ENCODE results near the gene RAE1.

Gene RAE1

DNA sequence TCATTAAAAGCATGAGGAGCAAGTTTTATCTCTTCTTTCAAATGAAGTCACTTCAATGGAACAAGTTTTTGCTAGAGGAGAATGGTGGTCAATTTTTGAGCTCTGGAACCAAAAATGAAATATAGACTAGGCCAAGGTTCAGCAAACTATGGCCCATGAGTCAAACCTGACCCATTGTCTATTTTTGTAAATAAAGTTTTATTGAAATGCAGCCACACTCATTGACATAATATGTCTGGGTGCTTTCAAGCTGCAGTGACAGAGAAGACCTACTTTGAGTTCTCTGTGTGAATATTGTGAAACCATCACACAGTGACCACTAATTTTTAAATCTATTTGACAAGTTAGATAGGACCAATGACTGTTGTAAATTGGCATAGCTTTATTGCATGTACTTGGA is 13.4 kb downstream of the RAE1 start:
- Histone ChIP-seq H3K79me2 (ENCODE audit: insufficient read depth, low read length) (peaks cover 4% of the 10 kb centered on the region; the same call in 1 of the 2 replicates), H3K9me3 (ENCODE audit: insufficient read depth, low read depth, low read length) (no peaks in the 10 kb centered on the region), H3K9me2 (replicated peaks; ENCODE audit: low read depth, low read length) (no peaks in the 10 kb centered on the region), H3K4me3 (ENCODE audit: low read length, poor library complexity, severe bottlenecking) (no peak overlapping the region), H3K4me1 (ENCODE audit: insufficient read depth, low read length, poor library complexity, severe bottlenecking) (no peaks in the 10 kb centered on the region), H3K36me3 (ENCODE audit: insufficient read depth, low read length) (peaks cover 70% of the 10 kb centered on the region), H3K4me2 (ENCODE audit: low read depth, low read length, poor library complexity, severe bottlenecking) (no peak overlapping the region), H2AFZ (ENCODE audit: low read length) (no peak overlapping the region), H4K20me1 (ENCODE audit: insufficient read depth, low read length, poor library complexity, severe bottlenecking) (no peaks in the 10 kb centered on the region), H3K27me3 (ENCODE audit: insufficient read depth, low read length, poor library complexity, severe bottlenecking) (no peaks in the 10 kb centered on the region), H3F3A (ENCODE audit: low read depth) (no peaks in the 10 kb centered on the region), H3K9ac (ENCODE audit: low read depth, low read length, poor library complexity, severe bottlenecking) (no peak overlapping the region)
- TF ChIP-seq, protein P1, sequence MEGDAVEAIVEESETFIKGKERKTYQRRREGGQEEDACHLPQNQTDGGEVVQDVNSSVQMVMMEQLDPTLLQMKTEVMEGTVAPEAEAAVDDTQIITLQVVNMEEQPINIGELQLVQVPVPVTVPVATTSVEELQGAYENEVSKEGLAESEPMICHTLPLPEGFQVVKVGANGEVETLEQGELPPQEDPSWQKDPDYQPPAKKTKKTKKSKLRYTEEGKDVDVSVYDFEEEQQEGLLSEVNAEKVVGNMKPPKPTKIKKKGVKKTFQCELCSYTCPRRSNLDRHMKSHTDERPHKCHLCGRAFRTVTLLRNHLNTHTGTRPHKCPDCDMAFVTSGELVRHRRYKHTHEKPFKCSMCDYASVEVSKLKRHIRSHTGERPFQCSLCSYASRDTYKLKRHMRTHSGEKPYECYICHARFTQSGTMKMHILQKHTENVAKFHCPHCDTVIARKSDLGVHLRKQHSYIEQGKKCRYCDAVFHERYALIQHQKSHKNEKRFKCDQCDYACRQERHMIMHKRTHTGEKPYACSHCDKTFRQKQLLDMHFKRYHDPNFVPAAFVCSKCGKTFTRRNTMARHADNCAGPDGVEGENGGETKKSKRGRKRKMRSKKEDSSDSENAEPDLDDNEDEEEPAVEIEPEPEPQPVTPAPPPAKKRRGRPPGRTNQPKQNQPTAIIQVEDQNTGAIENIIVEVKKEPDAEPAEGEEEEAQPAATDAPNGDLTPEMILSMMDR (conservative IDR thresholded peaks at IDR 0.05; ENCODE audit: low read length), result no peak
- no peak for TF ChIP-seq EZH2phosphoT487 (IDR thresholded peaks at IDR 0.05; ENCODE audit: borderline replicate concordance)

DNA sequence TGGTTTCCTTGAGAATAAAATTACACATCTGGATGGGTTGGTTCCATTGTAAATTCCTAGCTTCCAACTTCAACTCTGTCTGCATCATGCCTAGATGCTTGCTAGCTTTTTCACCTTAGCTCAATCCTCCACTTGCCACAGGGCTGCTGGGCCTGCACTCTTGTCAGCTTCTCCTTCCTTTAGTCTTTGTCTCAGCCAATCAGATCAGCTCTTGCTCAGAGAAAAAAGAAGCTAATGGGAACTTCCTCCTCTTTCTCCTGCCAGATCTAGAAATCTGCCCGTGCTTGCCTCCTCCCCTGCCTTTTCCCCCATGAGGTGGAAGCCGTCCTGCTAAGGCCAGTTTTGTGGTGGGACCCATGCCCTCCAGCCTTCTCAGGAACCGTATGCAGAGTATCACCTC is 18.5 kb downstream of the RAE1 start:
- Histone ChIP-seq H3K79me2 (ENCODE audit: insufficient read depth, low read length) (no peaks in the 10 kb centered on the region), H3K36me3 (ENCODE audit: insufficient read depth, low read length) (peaks cover 97% of the 10 kb centered on the region), H3K9ac (ENCODE audit: low read depth, low read length, poor library complexity, severe bottlenecking) (no peak overlapping the region), H3F3A (ENCODE audit: low read depth) (no peaks in the 10 kb centered on the region), H3K4me2 (ENCODE audit: low read depth, low read length, poor library complexity, severe bottlenecking) (no peak overlapping the region), H3K9me2 (replicated peaks; ENCODE audit: low read depth, low read length) (no peaks in the 10 kb centered on the region), H4K20me1 (ENCODE audit: insufficient read depth, low read length, poor library complexity, severe bottlenecking) (no peaks in the 10 kb centered on the region), H3K9me3 (ENCODE audit: insufficient read depth, low read depth, low read length) (no peaks in the 10 kb centered on the region), H2AFZ (ENCODE audit: low read length) (no peak overlapping the region), H3K4me3 (ENCODE audit: low read length, poor library complexity, severe bottlenecking) (no peak overlapping the region), H3K4me1 (ENCODE audit: insufficient read depth, low read length, poor library complexity, severe bottlenecking) (no peaks in the 10 kb centered on the region), H3K27me3 (ENCODE audit: insufficient read depth, low read length, poor library complexity, severe bottlenecking) (no peaks in the 10 kb centered on the region)
- TF ChIP-seq, protein P1 (conservative IDR thresholded peaks at IDR 0.05; ENCODE audit: low read length), result no peak

DNA sequence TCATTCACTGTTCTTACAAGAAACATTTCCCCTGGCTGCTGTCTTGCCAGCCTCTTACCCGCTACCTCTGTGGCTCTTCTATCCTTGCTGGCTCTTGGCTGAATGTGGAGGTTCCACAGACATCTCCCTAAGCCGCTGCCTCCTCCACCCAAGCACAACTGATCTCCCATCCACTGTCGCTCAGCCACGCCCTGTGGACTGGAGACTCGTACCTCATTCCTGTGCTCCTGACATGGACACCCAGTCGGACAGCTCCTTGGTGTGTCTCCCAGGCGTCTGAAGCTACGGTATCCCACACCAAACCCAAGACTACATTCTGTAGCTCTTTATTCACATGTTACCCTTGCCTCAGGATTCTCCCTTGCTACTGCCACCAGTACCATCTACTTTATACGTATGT is 19.3 kb downstream of the RAE1 start:
- no peaks in the 10 kb centered on the region for H3K4me1 ChIP-seq (ENCODE audit: insufficient read depth, low read length, poor library complexity, severe bottlenecking)
- TF ChIP-seq, protein P1 (conservative IDR thresholded peaks at IDR 0.05; ENCODE audit: low read length), result no peak
- TF ChIP-seq EZH2phosphoT487 (IDR thresholded peaks at IDR 0.05; ENCODE audit: borderline replicate concordance), result no peak
- H3F3A ChIP-seq (ENCODE audit: low read depth), result no peaks in the 10 kb centered on the region
- no peak overlapping the region for H3K9ac ChIP-seq (ENCODE audit: low read depth, low read length, poor library complexity, severe bottlenecking)
- H3K36me3 ChIP-seq (ENCODE audit: insufficient read depth, low read length), result peaks cover 97% of the 10 kb centered on the region
- H3K9me2 ChIP-seq (replicated peaks; ENCODE audit: low read depth, low read length), result no peaks in the 10 kb centered on the region
- H4K20me1 ChIP-seq (ENCODE audit: insufficient read depth, low read length, poor library complexity, severe bottlenecking), result no peaks in the 10 kb centered on the region
- H3K4me3 ChIP-seq (ENCODE audit: low read length, poor library complexity, severe bottlenecking), result no peak overlapping the region
- no peaks in the 10 kb centered on the region for H3K9me3 ChIP-seq (ENCODE audit: insufficient read depth, low read depth, low read length)
- H3K4me2 ChIP-seq (ENCODE audit: low read depth, low read length, poor library complexity, severe bottlenecking), result no peak overlapping the region
- H2AFZ ChIP-seq (ENCODE audit: low read length), result no peak overlapping the region
- H3K79me2 ChIP-seq (ENCODE audit: insufficient read depth, low read length), result no peaks in the 10 kb centered on the region
- H3K27me3 ChIP-seq (ENCODE audit: insufficient read depth, low read length, poor library complexity, severe bottlenecking), result no peaks in the 10 kb centered on the region
